SK-N-MC (cell line): ENCODE measurements around the gene SPEM1.

ENCODE experiments used
- EZH2 ChIP-seq: fragments of 200-600 bp; sonication (generic); IDR thresholded peaks from one replicate; pipeline ENCODE4 v1.6.1; 2017; ENCODE audit warnings: antibody characterized with exemption
- FOXP2 ChIP-seq: optimal IDR thresholded peaks from 2 replicates; pipeline ENCODE3; 2011; ENCODE audit warnings: mild to moderate bottlenecking, moderate library complexity; ENCODE audit not compliant: insufficient read depth; ENCODE audit errors: extremely low read length, control extremely low read depth
- POLR2AphosphoS5 ChIP-seq: IDR thresholded peaks from 2 replicates; pipeline ENCODE4 v1.6.1; 2012; ENCODE audit warnings: mild to moderate bottlenecking, low read depth, low read length, borderline replicate concordance

DNA sequence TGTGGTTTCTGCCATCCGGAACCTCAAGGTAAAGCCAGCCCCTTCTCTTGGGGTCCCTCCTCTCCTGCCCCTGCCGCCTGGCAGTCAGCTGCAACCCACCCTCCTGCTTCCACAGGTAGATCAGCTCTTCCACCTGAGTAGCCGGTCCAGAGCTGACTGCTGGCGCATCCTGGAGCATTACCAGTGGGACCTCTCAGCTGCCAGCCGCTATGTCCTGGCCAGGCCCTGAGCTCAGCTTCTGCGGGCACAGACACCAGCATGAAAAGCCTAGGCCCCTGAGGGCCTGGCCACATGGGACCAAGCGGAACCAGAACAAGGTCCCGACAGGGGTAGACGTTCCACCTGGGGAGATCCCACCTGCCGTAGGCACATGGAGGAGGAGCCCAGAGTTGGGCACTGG is 31.3 kb upstream of the SPEM1 start:
- TF ChIP-seq POLR2AphosphoS5 (no peak), FOXP2 (no peak), EZH2 (no peak)
